ENCODE measurements around the gene KIRREL3. TPM values are rescaled to one million over a fixed set of nuclear protein-coding genes. Genes with fewer than 3 reads are reported as not detected.

The KIRREL3 gene
- total RNA-seq, 1 donor from 2014 or later, result not detected

DNA sequence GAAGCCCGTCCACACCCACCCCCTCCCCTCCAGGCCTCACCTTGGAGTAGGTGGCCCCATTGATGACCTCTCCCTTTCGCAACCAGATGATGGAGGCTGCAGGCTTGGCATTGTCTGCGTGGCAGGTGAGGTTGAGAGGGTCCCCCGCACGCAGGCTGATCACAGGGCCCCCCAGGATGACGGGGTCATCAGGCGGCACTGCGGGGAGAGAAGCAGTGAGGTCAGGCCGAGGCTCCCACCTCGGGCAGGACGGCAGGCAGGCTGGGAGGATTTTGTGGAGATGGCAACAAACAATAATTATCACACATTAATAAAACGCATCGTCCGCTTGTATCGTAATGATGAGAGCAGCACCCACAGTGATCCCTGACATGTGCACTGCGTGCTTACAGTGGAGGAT lies 527.3 kb downstream of the KIRREL3 start:
- TF ChIP-seq CTCF (IDR thresholded peaks at IDR 0.05; ENCODE audit: insufficient read depth, low read length, severe bottlenecking), result no peak
- Histone ChIP-seq H3K36me3 (ENCODE audit: control insufficient read depth, insufficient read depth, low read length) (no peaks in the 10 kb centered on the region), H3K4me3 (ENCODE audit: low read depth, low read length) (no peak overlapping the region), H3K27me3 (ENCODE audit: control insufficient read depth, insufficient read depth, low read length) (no peaks in the 10 kb centered on the region)
- FAIRE-seq, result no peak
- no peak for DNase-seq (ENCODE audit: low read depth)

DNA sequence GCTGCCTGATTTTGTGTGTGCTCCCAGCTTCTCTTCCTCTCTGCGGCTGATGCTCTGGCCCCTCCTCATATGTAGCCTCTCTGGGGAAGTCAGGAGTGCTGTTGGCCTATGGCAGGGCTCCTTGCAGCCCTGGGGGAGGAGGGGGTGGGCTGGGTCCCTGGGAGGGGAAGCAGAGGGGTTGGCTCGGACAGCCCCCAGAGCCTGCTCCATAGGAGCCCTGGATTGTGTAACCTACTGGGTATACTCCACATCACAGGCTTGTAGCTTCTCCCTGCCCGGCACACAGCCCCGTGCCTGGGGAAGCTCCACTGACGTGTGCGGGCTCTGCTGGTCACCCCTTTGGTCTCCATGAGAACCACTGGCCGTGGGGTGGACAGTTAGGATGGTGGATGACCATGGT lies 531.3 kb downstream of the KIRREL3 start:
- no peak overlapping the region for H3K4me3 ChIP-seq (ENCODE audit: low read depth, low read length)
- TF ChIP-seq CTCF (IDR thresholded peaks at IDR 0.05; ENCODE audit: insufficient read depth, low read length, severe bottlenecking), result no peak
- FAIRE-seq, result no peak

DNA sequence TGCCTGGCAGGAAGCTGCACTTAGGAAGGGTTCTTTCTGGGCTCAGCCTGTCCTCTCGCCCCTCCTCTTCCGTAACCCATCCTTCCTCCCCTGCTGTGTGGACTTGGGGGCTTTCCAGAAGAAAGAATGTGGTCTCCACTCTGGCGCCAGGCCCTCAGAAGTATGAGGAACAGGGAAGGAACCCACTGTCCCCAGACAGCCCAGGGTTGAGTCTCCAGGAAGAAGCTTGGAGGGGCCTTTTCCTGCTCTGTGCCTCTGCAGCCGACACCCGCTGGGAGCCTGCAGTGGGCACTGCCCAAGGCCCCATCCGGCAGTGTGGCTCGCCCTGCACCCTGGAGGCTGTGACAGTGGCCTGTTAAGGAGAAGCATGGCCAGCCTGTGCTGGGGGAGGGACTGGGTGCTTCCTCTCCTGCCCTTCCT lies 532.5 kb downstream of the KIRREL3 start:
- no peak for TF ChIP-seq CTCF (IDR thresholded peaks at IDR 0.05; ENCODE audit: insufficient read depth, low read length, severe bottlenecking)
- no peaks in the 10 kb centered on the region for H3K27me3 ChIP-seq (ENCODE audit: control insufficient read depth, insufficient read depth, low read length)
- DNase-seq (ENCODE audit: low read depth), result no peak
- H3K36me3 ChIP-seq (ENCODE audit: control insufficient read depth, insufficient read depth, low read length), result no peaks in the 10 kb centered on the region
- no peak for FAIRE-seq
- no peak overlapping the region for H3K4me3 ChIP-seq (ENCODE audit: low read depth, low read length)

More for the DNA sequence above, 531.3 kb downstream of the KIRREL3 start:
- no peak for DNase-seq (ENCODE audit: low read depth)
- no peaks in the 10 kb centered on the region for H3K36me3 ChIP-seq (ENCODE audit: control insufficient read depth, insufficient read depth, low read length)
- H3K27me3 ChIP-seq (ENCODE audit: control insufficient read depth, insufficient read depth, low read length), result no peaks in the 10 kb centered on the region

GRCh38 chr11:126467471-126467870 lies 533.1 kb downstream of the KIRREL3 start:
- FAIRE-seq, result no peak

GRCh38 chr11:126467046-126467370 lies 533.6 kb downstream of the KIRREL3 start:
- DNase-seq (ENCODE audit: low read depth), result no peak
- no peak for FAIRE-seq
- Histone ChIP-seq H3K4me3 (ENCODE audit: low read depth, low read length) (no peak overlapping the region), H3K27me3 (ENCODE audit: control insufficient read depth, insufficient read depth, low read length) (no peaks in the 10 kb centered on the region), H3K36me3 (ENCODE audit: control insufficient read depth, insufficient read depth, low read length) (no peaks in the 10 kb centered on the region)
- TF ChIP-seq CTCF (IDR thresholded peaks at IDR 0.05; ENCODE audit: insufficient read depth, low read length, severe bottlenecking), result no peak

More at GRCh38 chr11:126467471-126467870, 533.1 kb downstream of the KIRREL3 start:
- Histone ChIP-seq H3K36me3 (ENCODE audit: control insufficient read depth, insufficient read depth, low read length) (no peaks in the 10 kb centered on the region), H3K4me3 (ENCODE audit: low read depth, low read length) (no peak overlapping the region), H3K27me3 (ENCODE audit: control insufficient read depth, insufficient read depth, low read length) (no peaks in the 10 kb centered on the region)
- no peak for DNase-seq (ENCODE audit: low read depth)
- TF ChIP-seq CTCF (IDR thresholded peaks at IDR 0.05; ENCODE audit: insufficient read depth, low read length, severe bottlenecking), result no peak

- Histone ChIP-seq H3K4me3 (ENCODE audit: low read depth, low read length) (no peak overlapping the region), H3K27me3 (ENCODE audit: control insufficient read depth, insufficient read depth, low read length) (no peaks in the 10 kb centered on the region), H3K36me3 (ENCODE audit: control insufficient read depth, insufficient read depth, low read length) (no peaks in the 10 kb centered on the region)
- no peak for DNase-seq (ENCODE audit: low read depth)
- TF ChIP-seq CTCF (IDR thresholded peaks at IDR 0.05; ENCODE audit: insufficient read depth, low read length, severe bottlenecking), result no peak
- FAIRE-seq, result no peak
These were observed 534.1 kb downstream of the KIRREL3 start for GRCh38 chr11:126466236-126467045.

Measured in bronchial epithelial cell (primary cell).